GM18858 (cell line): ENCODE data around the gene RUNX3.

Source experiments
- ATAC-seq: cut with Tn5 transposase; IDR thresholded peaks from one replicate; pipeline ENCODE4 v1.9.1; 2021; ENCODE audit not compliant: unreplicated experiment

RUNX3 gene

GRCh38 chr1:24931146-24931467 lies 1.0 kb upstream of the RUNX3 start:
- no peak for ATAC-seq

GRCh38 chr1:24929398-24930259 lies 447 bp downstream of the RUNX3 start:
- peak; percentile 9 for ATAC-seq

- no peak for ATAC-seq
Observed at GRCh38 chr1:24928689-24929397, 1.2 kb downstream of the RUNX3 start.

GRCh38 chr1:24927988-24928688 lies 1.9 kb downstream of the RUNX3 start:
- ATAC-seq, result no peak

- no peak for ATAC-seq
Observed at GRCh38 chr1:24927473-24927872, 2.6 kb downstream of the RUNX3 start.

DNA sequence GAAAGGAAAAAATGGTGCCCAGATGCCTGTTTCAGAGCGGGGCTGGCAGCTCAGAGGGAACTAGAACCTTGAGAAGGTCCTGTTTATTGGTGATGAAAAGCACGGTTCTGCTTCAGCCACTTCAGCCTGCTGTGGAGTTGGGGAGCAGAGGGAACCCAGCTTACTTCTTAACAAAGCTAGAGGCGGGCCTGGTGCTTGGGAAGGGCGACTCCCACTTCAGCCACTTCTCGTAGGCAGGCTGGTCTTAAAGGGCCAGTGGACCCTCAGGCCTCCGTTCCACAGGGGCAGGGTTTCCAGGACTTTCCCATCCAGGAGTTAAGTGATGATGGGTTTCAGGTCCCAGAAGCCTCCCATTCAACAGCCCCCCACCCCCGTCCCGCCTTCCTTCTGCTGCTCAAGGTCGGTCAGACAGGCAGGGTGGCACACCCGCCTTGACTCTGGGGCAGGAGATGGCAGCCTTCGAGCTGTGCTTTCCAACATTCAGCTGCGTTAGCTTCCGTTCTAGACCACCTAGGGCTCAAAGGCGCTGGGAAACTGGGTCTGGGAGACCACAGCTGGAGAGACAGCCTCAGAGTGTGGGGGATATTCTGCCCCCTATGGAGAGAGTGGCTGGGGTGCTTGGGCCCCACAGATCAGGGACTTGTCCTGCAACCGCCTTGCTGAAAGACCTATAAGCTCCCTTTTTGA lies 3.4 kb downstream of the RUNX3 start:
- no peak for ATAC-seq

- ATAC-seq, result no peak
Observed at GRCh38 chr1:24925963-24926362, 4.1 kb downstream of the RUNX3 start.

DNA sequence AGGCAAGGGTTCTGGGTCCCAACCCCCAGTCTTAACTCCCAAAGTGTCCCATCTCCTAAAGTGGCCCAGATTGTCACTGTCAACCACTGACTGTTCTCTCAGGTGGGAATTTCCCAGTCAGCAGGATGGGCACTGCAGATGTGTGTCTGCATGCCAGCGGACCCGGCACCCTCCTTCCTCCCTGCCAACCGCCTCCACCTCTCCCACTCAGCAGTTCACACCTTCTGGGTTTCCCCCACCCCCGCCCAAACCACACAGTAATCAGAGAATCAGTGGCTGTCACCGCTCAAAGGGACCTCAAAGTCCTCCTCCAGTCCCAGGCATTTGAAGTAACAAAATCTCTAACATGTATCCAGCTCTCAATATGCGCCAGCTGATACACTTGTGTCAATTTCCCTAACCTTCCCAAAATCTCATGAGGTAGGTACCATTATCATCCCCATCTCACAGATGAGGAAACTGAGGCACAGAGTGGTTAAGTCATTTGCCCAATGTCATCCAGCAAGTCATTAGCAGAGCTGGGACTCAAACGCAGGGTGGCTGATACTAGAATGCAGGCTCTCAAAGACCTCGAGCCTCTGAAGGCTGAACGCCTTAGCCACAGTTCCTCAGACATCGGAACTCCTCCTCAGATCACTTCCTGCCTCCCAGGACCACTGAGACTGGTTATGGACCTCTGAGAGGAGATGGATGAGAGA lies 4.8 kb downstream of the RUNX3 start:
- no peak for ATAC-seq

- no peak for ATAC-seq
Observed at GRCh38 chr1:24923485-24924113, 6.5 kb downstream of the RUNX3 start.

- no peak for ATAC-seq
Observed at GRCh38 chr1:24921938-24922662, 8.0 kb downstream of the RUNX3 start.

DNA sequence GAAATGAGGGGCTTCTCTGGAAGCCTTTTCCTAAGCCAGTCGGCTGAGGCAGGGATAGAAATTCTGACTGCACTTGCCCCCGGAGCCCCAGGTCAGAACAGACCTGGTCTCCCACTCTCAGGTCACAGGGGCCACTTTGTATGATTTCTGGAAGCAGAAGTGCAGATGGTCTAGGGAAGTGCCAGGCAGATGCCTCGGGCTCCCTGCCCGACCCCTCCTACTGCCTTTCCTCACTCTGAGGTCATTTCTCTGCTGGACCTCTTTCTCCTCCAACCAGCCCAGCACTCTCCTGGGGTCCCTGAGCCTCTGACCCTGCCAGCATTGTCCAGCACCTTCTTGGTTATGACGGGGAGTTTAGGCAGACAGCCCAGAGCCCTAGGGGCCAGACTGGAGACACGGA lies 8.7 kb downstream of the RUNX3 start:
- no peak for ATAC-seq

GRCh38 chr1:24920533-24920925 lies 9.5 kb downstream of the RUNX3 start:
- ATAC-seq, result no peak

DNA sequence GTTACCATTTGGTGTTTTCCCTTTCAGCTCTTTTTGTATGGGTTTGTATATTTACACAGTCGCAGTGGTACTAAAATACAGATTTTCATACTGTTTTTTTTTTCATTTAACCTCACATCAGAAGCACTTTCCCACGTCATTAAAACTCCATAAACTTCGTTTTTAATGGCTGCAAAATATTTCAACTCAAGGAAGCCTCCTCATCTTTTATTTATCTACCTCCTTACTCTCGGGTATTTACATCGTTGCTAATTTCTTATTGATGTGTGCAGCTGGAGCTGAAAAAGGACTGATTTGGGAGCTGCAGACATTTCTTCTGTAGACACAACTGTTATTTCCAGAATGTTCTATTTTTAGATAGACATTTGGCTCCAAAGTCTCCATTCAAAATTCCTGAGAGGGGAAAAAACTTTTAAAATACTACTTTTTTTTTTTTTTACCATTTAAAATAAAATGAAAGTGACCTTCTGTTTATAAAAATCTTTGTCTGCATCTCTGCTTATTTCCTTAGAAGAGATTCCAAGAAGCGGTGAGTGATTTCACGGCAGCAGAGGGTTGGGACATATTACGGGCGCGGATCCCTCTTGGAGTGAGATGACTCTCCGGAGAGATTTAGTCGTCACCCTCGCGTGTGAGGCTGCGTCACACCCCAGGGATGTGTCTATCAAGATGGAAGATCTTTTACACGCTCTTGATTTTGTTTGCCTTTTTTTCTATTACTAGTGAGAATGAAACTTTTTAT lies 10.1 kb downstream of the RUNX3 start:
- ATAC-seq, result no peak

DNA sequence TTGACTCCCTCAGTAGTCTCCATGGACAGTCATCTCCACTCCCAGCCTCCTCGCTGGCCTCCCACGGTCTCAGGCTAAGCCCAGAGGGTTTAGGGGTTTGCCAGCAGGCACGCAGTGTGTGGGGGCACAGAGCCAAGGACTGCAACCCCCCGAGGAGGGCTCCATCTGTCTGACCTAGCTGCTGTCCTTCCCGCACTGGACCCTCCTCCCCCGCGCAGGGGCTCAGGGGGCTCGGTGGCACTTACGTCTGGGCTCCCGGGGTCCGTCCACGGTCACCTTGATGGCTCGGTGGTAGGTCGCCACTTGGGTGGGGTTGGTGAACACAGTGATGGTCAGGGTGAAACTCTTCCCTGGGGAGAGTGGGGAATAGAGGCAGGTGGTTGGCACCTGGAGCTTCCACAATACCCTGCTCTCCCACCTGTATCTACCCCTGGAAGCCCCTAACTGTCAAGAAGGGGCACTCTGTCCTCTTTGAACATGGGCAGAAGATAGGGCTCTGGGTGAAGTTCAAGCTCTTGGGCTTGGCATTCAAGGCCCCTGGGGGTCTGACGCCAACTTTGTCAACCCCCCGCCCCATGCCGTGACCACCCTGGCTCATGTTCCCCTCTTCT lies 11.0 kb downstream of the RUNX3 start:
- no peak for ATAC-seq

GRCh38 chr1:24918370-24918769 lies 11.7 kb downstream of the RUNX3 start:
- no peak for ATAC-seq

DNA sequence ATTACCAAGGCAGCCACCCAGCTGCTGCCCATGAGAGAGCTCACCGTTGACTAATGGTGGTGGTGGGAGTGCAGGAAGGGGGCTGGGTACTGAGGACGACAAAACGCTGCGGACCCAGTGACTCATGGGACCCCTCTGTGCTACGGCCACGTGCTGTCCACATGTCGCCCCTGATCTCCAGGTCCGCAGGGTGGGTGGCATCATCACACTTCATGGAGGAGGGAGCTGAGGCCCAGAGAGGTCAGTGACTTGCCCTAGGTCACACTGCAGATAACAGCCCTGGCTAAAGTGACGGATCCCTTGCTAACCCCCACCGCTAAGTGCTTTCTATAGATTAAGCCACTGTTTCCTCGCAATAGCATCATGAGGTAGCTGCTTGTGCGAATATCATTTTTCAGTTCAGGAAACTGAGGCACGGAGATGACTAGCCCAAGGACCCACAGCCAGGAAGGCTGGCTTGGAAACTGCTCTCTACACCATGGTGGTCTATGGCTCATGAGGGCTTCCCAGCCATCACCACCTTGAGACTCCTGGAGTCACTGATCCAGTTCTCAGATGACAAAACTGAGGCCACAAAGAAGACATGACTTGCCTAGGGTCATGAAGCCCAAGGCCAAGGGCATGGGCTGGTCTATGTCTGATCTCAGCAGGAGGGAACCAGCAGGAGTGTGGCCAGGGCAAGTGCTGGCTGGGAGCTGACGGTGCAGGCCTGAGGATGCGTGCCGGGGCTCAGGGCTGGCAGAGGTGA lies 12.6 kb downstream of the RUNX3 start:
- no peak for ATAC-seq

DNA sequence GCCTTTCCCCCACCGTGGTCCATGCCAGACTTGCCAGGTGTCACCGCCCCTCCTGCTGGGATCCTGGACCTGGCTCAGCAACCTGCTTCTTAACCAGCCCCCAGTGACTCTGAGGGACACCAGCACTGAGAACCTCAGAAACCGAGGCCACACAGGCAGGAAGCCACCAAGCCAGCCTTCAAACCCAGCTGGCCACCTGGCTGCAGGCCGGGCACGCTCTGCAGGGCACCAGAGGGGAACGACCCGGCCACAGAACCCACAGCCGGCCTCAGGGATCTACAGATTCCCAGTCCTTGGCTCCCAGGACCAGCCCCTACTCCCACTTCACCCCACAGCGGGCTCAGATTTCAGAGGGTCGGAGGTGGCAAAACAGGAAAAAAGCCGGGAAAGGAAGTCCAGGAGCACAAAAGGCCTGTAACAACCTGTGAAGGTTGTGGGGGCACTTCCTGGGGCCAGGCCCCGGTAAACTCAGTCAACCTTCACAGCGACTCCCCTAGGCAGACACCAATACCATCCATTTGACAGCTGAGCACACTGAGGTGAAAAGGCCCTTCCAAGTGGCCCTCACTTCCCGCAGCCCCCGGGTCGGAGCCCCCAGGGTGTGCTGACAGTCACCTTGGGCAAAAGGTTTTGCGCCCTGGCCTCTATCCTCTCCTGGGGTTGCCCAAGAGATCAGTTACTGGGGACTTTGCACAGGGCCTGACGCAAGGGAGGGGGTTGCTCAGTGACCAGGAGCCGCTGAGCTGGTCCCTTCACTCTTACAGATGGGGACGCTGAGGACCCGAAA lies 14.1 kb downstream of the RUNX3 start:
- ATAC-seq, result no peak
